GM12878 (cell line): Measurements from ENCODE around the gene UBE2L5. TPM values are rescaled to one million over a fixed set of nuclear protein-coding genes. Genes with fewer than 3 reads are reported as not detected.

Experiments
- BHLHE40 ChIP-seq, 2 experiments: fragments of 450-650 bp in 1 of 2; IDR thresholded peaks; 2 replicates each; pipeline ENCODE4 v1.6.1; 2011 to 2017; ENCODE audit warnings: low read depth in 2 of 2, borderline replicate concordance in 1 of 2, improper control_type of control experiment in 1 of 2, low read length in 1 of 2, mild to moderate bottlenecking in 1 of 2
- BMI1 ChIP-seq: fragments of 450-650 bp; IDR thresholded peaks from 2 replicates; pipeline ENCODE4 v1.6.1; 2016; ENCODE audit warnings: mild to moderate bottlenecking, moderate library complexity, borderline replicate concordance
- EED ChIP-seq: sonication (generic); IDR thresholded peaks from 2 replicates; pipeline ENCODE4 v1.6.1; 2016; ENCODE audit warnings: antibody characterized with exemption, low read depth
- ELK1 ChIP-seq: IDR thresholded peaks from 2 replicates; pipeline ENCODE4 v1.6.1; 2012; ENCODE audit warnings: low read depth, low read length, improper control_type of control experiment
- FOXM1 ChIP-seq: IDR thresholded peaks from 2 replicates; pipeline ENCODE4 v1.6.1; 2012; ENCODE audit warnings: low read depth, mild to moderate bottlenecking, inconsistent platforms, low read length, moderate library complexity
- LARP7 ChIP-seq: fragments of 450-650 bp; IDR thresholded peaks from 2 replicates; pipeline ENCODE4 v1.6.1; 2017; ENCODE audit warnings: mild to moderate bottlenecking
- PRDM15 ChIP-seq: fragments of 450-650 bp; formaldehyde crosslinking; IDR thresholded peaks from 2 replicates; pipeline ENCODE4 v1.4.0; 2020; ENCODE audit warnings: mild to moderate bottlenecking, moderate library complexity
- RB1 ChIP-seq: fragments of 450-650 bp; formaldehyde crosslinking; IDR thresholded peaks from 2 replicates; pipeline ENCODE4 v1.6.1; 2017; ENCODE audit warnings: mild to moderate bottlenecking, borderline replicate concordance
- RELB ChIP-seq: fragments of 450-650 bp; IDR thresholded peaks from 2 replicates; pipeline ENCODE4 v1.6.1; 2017; ENCODE audit warnings: low read depth, mild to moderate bottlenecking, moderate library complexity
- ZBTB33 ChIP-seq: fragments of 450-650 bp; IDR thresholded peaks from 2 replicates; pipeline ENCODE4 v1.6.1; 2017; ENCODE audit warnings: mild to moderate bottlenecking
- ZNF622 ChIP-seq: fragments of 450-650 bp; IDR thresholded peaks from 2 replicates; pipeline ENCODE4 v1.6.1; 2017; ENCODE audit warnings: mild to moderate bottlenecking, inconsistent platforms
- polyA plus RNA-seq, 11 experiments: library from polyadenylated mRNA; depleted of rRNA in 4 of 11; unstranded in 6 of 11; stranded (reverse) in 5 of 11; fragments of >200 nt; fragmentation: Nextera tagmentation in 4 of 11; fragmentation: Illumina TruSeq in 1 of 11; extraction: Ambion mirVana in 4 of 11; extraction: Trizol in 1 of 11; gene quantifications; 1 replicate in 1 of 11; 2 replicates in 10 of 11; pipeline versions ENCODE4 v1.2.1 to v1.2.3, GENCODE V29; 2011 to 2016; ENCODE audit warnings: inconsistent platforms in 2 of 11, missing spikeins in 2 of 11, low read depth in 1 of 11
- total RNA-seq, 4 experiments: library from RNA; depleted of rRNA in 3 of 4; stranded (reverse); fragments of >200 nt in 3 of 4; fragmentation: Illumina TruSeq in 1 of 4; extraction: Trizol in 1 of 4; gene quantifications; 2 replicates each; pipeline versions ENCODE4 v1.2.1 to v1.2.3, GENCODE V29; 2013 to 2021
- TF ChIP-seq, protein P1 (sequence below): fragments of 450-650 bp; formaldehyde crosslinking; IDR thresholded peaks from 2 replicates; pipeline ENCODE4 v1.5.0; 2022; ENCODE audit warnings: mild to moderate bottlenecking, missing genetic modification characterization

UBE2L5 gene
- total and polyA plus RNA-seq, 10 of the 15 experiments (the other 5 are each of a cell fraction or from before 2014, with no cell fraction given), result 0.03 to 1.1 (median 0.19) TPM; not detected in 2

DNA sequence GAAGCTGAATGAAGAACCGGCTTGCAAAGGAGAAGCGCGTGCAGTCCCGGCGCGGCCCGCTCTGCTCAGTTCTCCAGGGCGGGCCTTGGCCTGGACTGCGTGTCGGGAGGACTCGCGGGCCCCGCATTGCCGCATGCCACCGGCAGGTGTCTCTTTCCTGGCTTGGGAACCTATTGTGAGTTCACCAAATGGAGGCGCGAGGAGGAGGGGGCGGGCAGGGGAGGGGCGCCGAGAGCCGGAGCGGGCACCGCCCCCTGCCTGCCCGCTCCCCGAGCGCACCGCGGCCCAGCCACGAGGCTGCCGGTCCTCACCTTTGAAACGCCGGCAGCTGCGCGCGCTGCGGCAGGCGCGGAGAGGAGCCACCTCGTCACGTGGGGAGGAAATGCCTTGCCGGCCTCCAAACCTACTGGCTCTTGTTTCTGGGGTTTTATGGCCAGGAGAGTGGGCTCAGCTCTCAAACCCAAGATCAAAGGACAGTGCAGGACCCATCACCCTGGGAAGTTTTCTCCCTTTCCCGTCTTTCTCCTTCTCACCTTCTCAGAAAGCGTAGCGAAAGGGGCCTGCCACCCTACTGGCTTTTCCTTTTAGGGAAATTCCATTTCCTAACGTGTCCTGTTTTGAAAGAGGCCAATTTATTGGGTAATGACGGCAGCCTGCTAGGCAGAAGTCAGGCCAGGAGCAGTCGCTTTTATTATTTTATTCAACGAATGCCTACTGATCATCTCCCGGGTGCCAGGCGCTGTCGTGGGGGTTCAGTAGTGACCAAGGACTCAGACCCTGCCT lies 13.8 kb upstream of the UBE2L5 start (continued):
- TF ChIP-seq ZBTB33 (no peak), PRDM15 (no peak), RB1 (no peak), RELB (no peak), FOXM1 (no peak), BHLHE40 (IDR thresholded peaks at IDR 0.05; ENCODE audit: borderline replicate concordance in 1 of 2, low read depth in 2 of 2, low read length in 1 of 2) (peak; percentile 78 to 82), ELK1 (no peak), ZNF622 (no peak), LARP7 (no peak), EED (no peak), BMI1 (no peak)
- TF ChIP-seq, protein P1, sequence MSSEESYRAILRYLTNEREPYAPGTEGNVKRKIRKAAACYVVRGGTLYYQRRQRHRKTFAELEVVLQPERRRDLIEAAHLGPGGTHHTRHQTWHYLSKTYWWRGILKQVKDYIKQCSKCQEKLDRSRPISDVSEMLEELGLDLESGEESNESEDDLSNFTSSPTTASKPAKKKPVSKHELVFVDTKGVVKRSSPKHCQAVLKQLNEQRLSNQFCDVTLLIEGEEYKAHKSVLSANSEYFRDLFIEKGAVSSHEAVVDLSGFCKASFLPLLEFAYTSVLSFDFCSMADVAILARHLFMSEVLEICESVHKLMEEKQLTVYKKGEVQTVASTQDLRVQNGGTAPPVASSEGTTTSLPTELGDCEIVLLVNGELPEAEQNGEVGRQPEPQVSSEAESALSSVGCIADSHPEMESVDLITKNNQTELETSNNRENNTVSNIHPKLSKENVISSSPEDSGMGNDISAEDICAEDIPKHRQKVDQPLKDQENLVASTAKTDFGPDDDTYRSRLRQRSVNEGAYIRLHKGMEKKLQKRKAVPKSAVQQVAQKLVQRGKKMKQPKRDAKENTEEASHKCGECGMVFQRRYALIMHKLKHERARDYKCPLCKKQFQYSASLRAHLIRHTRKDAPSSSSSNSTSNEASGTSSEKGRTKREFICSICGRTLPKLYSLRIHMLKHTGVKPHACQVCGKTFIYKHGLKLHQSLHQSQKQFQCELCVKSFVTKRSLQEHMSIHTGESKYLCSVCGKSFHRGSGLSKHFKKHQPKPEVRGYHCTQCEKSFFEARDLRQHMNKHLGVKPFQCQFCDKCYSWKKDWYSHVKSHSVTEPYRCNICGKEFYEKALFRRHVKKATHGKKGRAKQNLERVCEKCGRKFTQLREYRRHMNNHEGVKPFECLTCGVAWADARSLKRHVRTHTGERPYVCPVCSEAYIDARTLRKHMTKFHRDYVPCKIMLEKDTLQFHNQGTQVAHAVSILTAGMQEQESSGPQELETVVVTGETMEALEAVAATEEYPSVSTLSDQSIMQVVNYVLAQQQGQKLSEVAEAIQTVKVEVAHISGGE (CRISPR knock-in tag), result no peak
